Hair follicular keratinocyte (primary cell): ENCODE data around the gene RNASEL. TPM values are rescaled to one million over a fixed set of nuclear protein-coding genes. Genes with fewer than 3 reads are reported as not detected.

Experiments
- total RNA-seq: library from RNA; depleted of rRNA; stranded (reverse); fragments of >200 nt; gene quantifications from 2 replicates; pipeline ENCODE4 v1.2.3, GENCODE V29; 2015

The RNASEL gene
- 2.7 and 3.8 TPM in 2 replicates for total RNA-seq

GRCh38 chr1:182588500-182589396, at the start of gene RNASEL:
TSS of gene RNASEL (minus strand) at chr1:182589256. CDS start at chr1:182586806, 2,450 bp downstream.

GRCh38 chr1:182604175-182605164, 15.4 kb upstream of the RNASEL start, which contains the start of gene RGS16:
TSS of gene RGS16 (minus strand) at chr1:182604389. CDS start at chr1:182604259, 130 bp downstream.

Other genes with a start within 250 kb of the RNASEL start
- 403 and 430 TPM in 2 replicates for gene GLUL, start 197.5 kb downstream of the RNASEL start, total RNA-seq
- not detected in 2 replicates for gene TEDDM1, start 188.6 kb downstream of the RNASEL start, total RNA-seq
- not detected in 2 replicates for gene RGSL1, start 139.1 kb downstream of the RNASEL start, total RNA-seq
- 0.19 and 0.23 TPM in 2 replicates for gene RGS16, start 15.1 kb upstream of the RNASEL start, total RNA-seq
- gene RGS8, start 95.3 kb upstream of the RNASEL start, total RNA-seq: not detected in 2 replicates
- gene NPL, start 200.5 kb upstream of the RNASEL start, total RNA-seq: 1.8 and 2.8 TPM in 2 replicates